ENCODE data around the gene BPIFB6.

GRCh38 chr20:33024243-33024560, 7.2 kb upstream of the BPIFB6 start:
- TF ChIP-seq EZH2 (IDR thresholded peaks at IDR 0.05): no peak
- no peak for TF ChIP-seq POLR2AphosphoS5 (IDR thresholded peaks at IDR 0.05; ENCODE audit: borderline replicate concordance, low read depth, low read length)
- TF ChIP-seq FOXP2 (optimal IDR thresholded peaks at IDR 0.05; ENCODE audit: control extremely low read depth, extremely low read length, insufficient read depth): no peak

Data from SK-N-MC (cell line).